ENCODE data around the gene TRIM41.

TRIM41 gene

GRCh38 chr5:181236954-181237641 lies 14.0 kb downstream of the TRIM41 start:
- Histone ChIP-seq H3K36me3 (ENCODE audit: control insufficient read depth, insufficient read depth, low read length, severe bottlenecking) (peaks cover 94% of the 10 kb centered on the region), H3K4me3 (ENCODE audit: low read length) (no peak overlapping the region), H3K27me3 (replicated peaks; ENCODE audit: control insufficient read depth, insufficient read depth, low read length) (no peaks in the 10 kb centered on the region), H3K9me3 (ENCODE audit: control insufficient read depth, low read length) (no peaks in the 10 kb centered on the region), H3K4me1 (ENCODE audit: control insufficient read depth, insufficient read depth, low read length) (peaks cover 48% of the 10 kb centered on the region), H3K9ac (ENCODE audit: low read length) (no peak overlapping the region)
- DNase-seq (ENCODE audit: low read depth): no peak

DNA sequence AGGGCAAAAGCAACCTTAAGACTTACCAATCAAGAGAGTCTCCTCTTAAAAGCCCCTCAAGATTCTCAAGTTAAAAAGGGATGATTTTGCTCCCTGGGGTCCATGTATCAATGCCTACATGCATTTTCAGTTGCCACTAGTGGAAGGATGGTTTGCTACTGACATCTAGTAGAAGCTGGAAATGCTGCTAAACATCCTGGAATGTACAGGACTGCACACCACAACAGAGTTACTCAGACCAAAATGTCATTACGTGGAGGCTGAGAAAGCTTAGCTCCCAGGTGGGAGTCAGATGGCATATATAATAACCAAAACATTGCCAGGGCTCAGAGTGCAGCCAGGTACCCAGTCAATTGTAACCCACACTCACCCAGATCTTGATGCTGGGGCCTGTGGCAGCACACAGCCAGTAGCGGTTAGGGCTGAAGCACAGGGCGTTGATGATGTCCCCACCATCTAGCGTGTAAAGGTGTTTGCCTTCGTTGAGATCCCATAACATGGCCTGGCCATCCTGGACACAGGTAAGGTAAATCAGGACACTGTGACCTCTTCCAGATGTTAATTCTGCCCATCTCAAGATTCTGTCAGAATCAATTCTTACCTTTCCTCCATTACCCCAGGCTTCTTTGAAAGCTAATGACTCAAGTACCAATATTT lies 14.8 kb downstream of the TRIM41 start:
- Histone ChIP-seq H3K27me3 (replicated peaks; ENCODE audit: control insufficient read depth, insufficient read depth, low read length) (no peaks in the 10 kb centered on the region), H3K4me1 (ENCODE audit: control insufficient read depth, insufficient read depth, low read length) (peaks cover 45% of the 10 kb centered on the region), H3K4me3 (ENCODE audit: low read length) (no peak overlapping the region), H3K36me3 (ENCODE audit: control insufficient read depth, insufficient read depth, low read length, severe bottlenecking) (peaks cover 89% of the 10 kb centered on the region), H3K9me3 (ENCODE audit: control insufficient read depth, low read length) (no peaks in the 10 kb centered on the region), H3K9ac (ENCODE audit: low read length) (peak overlapping the region; percentile 3)
- DNase-seq (ENCODE audit: low read depth): no peak

GRCh38 chr5:181239062-181239663 lies 16.1 kb downstream of the TRIM41 start:
- Histone ChIP-seq H3K9me3 (ENCODE audit: control insufficient read depth, low read length) (no peaks in the 10 kb centered on the region), H3K4me1 (ENCODE audit: control insufficient read depth, insufficient read depth, low read length) (peaks cover 45% of the 10 kb centered on the region), H3K9ac (ENCODE audit: low read length) (no peak overlapping the region), H3K36me3 (ENCODE audit: control insufficient read depth, insufficient read depth, low read length, severe bottlenecking) (peaks cover 78% of the 10 kb centered on the region), H3K27me3 (replicated peaks; ENCODE audit: control insufficient read depth, insufficient read depth, low read length) (no peaks in the 10 kb centered on the region), H3K4me3 (ENCODE audit: low read length) (no peak overlapping the region)
- no peak for DNase-seq (ENCODE audit: low read depth)

DNA sequence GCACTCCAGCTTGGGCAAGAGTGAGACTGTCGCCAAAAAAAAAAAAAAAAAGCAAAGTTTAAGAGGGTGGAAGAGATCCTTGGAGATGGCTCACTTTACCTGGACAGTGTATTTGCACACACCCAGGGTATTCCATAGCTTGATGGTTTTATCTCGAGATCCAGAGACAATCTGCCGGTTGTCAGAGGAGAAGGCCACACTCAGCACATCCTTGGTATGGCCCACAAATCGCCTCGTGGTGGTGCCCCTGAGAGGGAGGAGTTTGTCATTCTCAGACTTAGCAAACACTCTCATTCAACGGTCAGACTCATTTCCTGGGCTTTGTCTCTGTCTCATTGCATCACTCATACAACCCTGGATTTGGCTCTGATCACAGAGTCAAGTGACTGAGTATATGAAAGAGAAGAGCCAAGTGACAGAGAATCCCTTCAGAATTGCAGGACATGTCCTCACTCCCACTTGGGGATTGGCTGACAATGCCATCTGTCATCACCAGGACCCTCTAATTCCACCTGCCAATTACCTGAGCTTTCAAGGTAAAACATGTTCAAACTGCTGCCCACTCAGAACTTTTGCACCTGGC lies 18.4 kb downstream of the TRIM41 start:
- Histone ChIP-seq H3K4me1 (ENCODE audit: control insufficient read depth, insufficient read depth, low read length) (peaks cover 44% of the 10 kb centered on the region), H3K27me3 (replicated peaks; ENCODE audit: control insufficient read depth, insufficient read depth, low read length) (no peaks in the 10 kb centered on the region), H3K9ac (ENCODE audit: low read length) (peak overlapping the region; percentile 98), H3K9me3 (ENCODE audit: control insufficient read depth, low read length) (no peaks in the 10 kb centered on the region), H3K36me3 (ENCODE audit: control insufficient read depth, insufficient read depth, low read length, severe bottlenecking) (peaks cover 57% of the 10 kb centered on the region), H3K4me3 (ENCODE audit: low read length) (peak overlapping the region; percentile 93)
- DNase-seq (ENCODE audit: low read depth): peak; percentile 69

- no peaks in the 10 kb centered on the region for H3K27me3 ChIP-seq (replicated peaks; ENCODE audit: control insufficient read depth, insufficient read depth, low read length)
- no peaks in the 10 kb centered on the region for H3K9me3 ChIP-seq (ENCODE audit: control insufficient read depth, low read length)
- peak overlapping the region; percentile 93 for H3K4me3 ChIP-seq (ENCODE audit: low read length)
- H3K4me1 ChIP-seq (ENCODE audit: control insufficient read depth, insufficient read depth, low read length): peaks cover 41% of the 10 kb centered on the region
- no peak for DNase-seq (ENCODE audit: low read depth)
- H3K36me3 ChIP-seq (ENCODE audit: control insufficient read depth, insufficient read depth, low read length, severe bottlenecking): peaks cover 52% of the 10 kb centered on the region
- H3K9ac ChIP-seq (ENCODE audit: low read length): peak overlapping the region; percentile 98
Measured at GRCh38 chr5:181242031-181242451, 19.0 kb downstream of the TRIM41 start.

GRCh38 chr5:181243018-181243563 lies 20.0 kb downstream of the TRIM41 start:
- Histone ChIP-seq H3K36me3 (ENCODE audit: control insufficient read depth, insufficient read depth, low read length, severe bottlenecking) (peaks cover 41% of the 10 kb centered on the region), H3K4me1 (ENCODE audit: control insufficient read depth, insufficient read depth, low read length) (peaks cover 37% of the 10 kb centered on the region)

GRCh38 chr5:181243564-181244343 lies 20.7 kb downstream of the TRIM41 start, which contains the start of gene RACK1:
Gene RACK1, minus strand, starts transcription at chr5:181243906. Its CDS starts 106 bp downstream, at chr5:181243800.
- Histone ChIP-seq H3K27me3 (replicated peaks; ENCODE audit: control insufficient read depth, insufficient read depth, low read length) (no peaks in the 10 kb centered on the region), H3K9me3 (ENCODE audit: control insufficient read depth, low read length) (no peaks in the 10 kb centered on the region), H3K36me3 (ENCODE audit: control insufficient read depth, insufficient read depth, low read length, severe bottlenecking) (peaks cover 35% of the 10 kb centered on the region)

More at GRCh38 chr5:181243018-181243563, 20.0 kb downstream of the TRIM41 start:
- H3K27me3 ChIP-seq (replicated peaks; ENCODE audit: control insufficient read depth, insufficient read depth, low read length): no peaks in the 10 kb centered on the region
- H3K9me3 ChIP-seq (ENCODE audit: control insufficient read depth, low read length): no peaks in the 10 kb centered on the region
- peak overlapping the region; percentile 98 for H3K9ac ChIP-seq (ENCODE audit: low read length)
- peak overlapping the region; percentile 93 for H3K4me3 ChIP-seq (ENCODE audit: low read length)
- peak; percentile 58 for DNase-seq (ENCODE audit: low read depth)

DNA sequence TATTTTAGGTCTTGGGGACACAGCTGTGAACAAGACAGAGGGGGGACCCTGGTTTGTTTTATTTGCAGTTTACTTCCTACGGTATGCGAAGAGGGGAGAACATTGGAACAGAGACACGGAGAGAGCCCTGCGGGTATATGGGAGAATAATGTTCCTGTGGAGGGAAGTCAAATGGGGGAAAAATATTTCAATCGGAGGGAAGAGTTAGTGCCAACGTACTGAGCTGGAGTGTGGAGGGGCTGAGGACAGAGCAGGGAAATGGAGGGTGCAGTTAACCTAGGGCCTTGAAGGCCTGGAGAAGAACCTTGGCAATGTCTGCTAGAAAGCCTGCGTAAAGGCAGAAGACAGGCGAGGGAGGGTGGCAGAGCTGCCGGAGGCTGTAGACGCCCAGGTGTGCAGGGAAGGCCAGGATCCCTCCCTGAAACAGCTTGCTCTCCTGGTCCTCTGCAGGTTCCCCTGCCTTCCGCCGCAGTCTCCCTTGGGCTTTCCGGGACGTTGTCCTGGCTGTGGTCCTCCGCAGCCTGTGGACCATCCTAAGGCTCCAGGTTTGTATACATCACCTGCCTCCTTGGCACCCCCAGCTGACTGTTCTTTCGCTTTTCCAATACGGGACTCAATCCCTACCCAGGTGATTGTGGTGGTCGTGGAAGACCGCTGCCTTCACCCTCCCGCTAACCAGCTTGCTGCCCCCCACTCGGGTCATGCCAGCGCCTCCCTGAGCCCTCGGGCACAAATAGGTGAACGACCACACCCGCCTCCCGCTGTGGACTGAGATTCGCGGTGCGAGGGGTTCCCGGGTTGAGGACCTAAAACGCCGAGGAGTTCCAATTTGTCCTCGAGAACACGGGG lies 22.6 kb downstream of the TRIM41 start:
- no peak for DNase-seq (ENCODE audit: low read depth)
- H3K9ac ChIP-seq (ENCODE audit: low read length): peak overlapping the region; percentile 99
- H3K4me3 ChIP-seq (ENCODE audit: low read length): peak overlapping the region; percentile 98
- H3K9me3 ChIP-seq (ENCODE audit: control insufficient read depth, low read length): no peaks in the 10 kb centered on the region
- peaks cover 53% of the 10 kb centered on the region for H3K4me1 ChIP-seq (ENCODE audit: control insufficient read depth, insufficient read depth, low read length)
- H3K27me3 ChIP-seq (replicated peaks; ENCODE audit: control insufficient read depth, insufficient read depth, low read length): no peaks in the 10 kb centered on the region
- peaks cover 19% of the 10 kb centered on the region for H3K36me3 ChIP-seq (ENCODE audit: control insufficient read depth, insufficient read depth, low read length, severe bottlenecking)

More at GRCh38 chr5:181243564-181244343, 20.7 kb downstream of the TRIM41 start, which contains the start of gene RACK1:
- H3K4me1 ChIP-seq (ENCODE audit: control insufficient read depth, insufficient read depth, low read length): peaks cover 43% of the 10 kb centered on the region
- DNase-seq (ENCODE audit: low read depth): peak; percentile 94
- peak within 1 kb of the TSS; percentile 98 for H3K9ac ChIP-seq (ENCODE audit: low read length)
- peak within 1 kb of the TSS; percentile 93 for H3K4me3 ChIP-seq (ENCODE audit: low read length)

DNA sequence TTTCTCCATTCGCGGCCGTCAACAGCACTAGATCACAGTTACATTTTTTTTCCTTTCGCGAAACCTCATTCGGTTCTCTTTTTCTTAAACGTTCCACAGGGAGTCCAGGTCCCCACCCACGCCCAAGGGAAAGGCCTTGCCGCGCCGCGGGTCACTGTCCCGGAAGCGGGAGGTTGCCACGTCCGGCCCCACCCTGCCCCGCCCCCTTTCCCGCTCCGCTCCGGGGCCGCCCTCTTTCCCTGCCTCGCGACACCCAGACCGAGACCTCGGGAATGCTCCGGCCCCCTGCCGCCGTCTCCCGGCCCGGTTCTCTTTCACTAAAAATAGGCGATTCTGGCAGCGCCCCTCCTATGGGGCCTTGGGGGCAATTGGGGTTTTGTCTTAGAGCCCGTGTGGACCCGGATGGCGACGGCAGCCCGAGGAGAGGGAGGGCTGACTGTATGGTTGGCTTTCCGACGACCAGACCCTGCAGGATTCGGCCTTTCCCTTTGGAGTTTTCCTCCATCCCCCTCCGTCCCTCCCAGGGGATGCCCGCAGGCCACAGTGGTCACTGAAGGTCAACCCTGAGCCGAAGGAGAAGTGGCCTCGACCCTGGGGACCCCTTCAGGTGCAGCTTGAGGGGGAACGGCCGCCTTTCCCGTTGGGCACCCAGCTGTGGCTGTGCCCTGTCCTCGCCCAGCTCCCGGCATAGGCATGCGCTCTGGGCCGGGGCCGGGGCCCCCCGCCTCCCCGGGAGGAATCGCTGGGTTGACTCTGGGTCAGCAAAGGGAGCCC lies 23.4 kb downstream of the TRIM41 start:
- Histone ChIP-seq H3K27me3 (replicated peaks; ENCODE audit: control insufficient read depth, insufficient read depth, low read length) (no peaks in the 10 kb centered on the region), H3K9ac (ENCODE audit: low read length) (peak overlapping the region; percentile 99), H3K36me3 (ENCODE audit: control insufficient read depth, insufficient read depth, low read length, severe bottlenecking) (peaks cover 13% of the 10 kb centered on the region), H3K4me1 (ENCODE audit: control insufficient read depth, insufficient read depth, low read length) (peaks cover 52% of the 10 kb centered on the region), H3K4me3 (ENCODE audit: low read length) (peak overlapping the region; percentile 98), H3K9me3 (ENCODE audit: control insufficient read depth, low read length) (no peaks in the 10 kb centered on the region)
- peak; percentile 97 for DNase-seq (ENCODE audit: low read depth)

Data from adipocyte (in vitro differentiated cells).